Gastrocnemius medialis (tissue), 4 donors: ENCODE data around the gene CPED1.

Source experiments
- POLR2A ChIP-seq, 2 donors: fragments of 450-650 bp; IDR thresholded peaks; one replicate each; pipeline ENCODE4 v1.6.1; 2017; ENCODE audit warnings: antibody characterized with exemption in 2 of 2, mild to moderate bottlenecking in 2 of 2, moderate library complexity in 2 of 2
- TF ChIP-seq, protein P1 (sequence below), 5 experiments: fragments of 450-650 bp in 3 of 5; fragments of 200-600 bp in 2 of 5; sonication (generic) in 2 of 5; IDR thresholded peaks in 4 of 5; conservative IDR thresholded peaks in 1 of 5; 1 replicate in 4 of 5; 2 replicates in 1 of 5; pipeline ENCODE4 v1.5.1; 2016 to 2019; ENCODE audit warnings: antibody characterized with exemption in 5 of 5, mild to moderate bottlenecking in 3 of 5, moderate library complexity in 3 of 5

DNA sequence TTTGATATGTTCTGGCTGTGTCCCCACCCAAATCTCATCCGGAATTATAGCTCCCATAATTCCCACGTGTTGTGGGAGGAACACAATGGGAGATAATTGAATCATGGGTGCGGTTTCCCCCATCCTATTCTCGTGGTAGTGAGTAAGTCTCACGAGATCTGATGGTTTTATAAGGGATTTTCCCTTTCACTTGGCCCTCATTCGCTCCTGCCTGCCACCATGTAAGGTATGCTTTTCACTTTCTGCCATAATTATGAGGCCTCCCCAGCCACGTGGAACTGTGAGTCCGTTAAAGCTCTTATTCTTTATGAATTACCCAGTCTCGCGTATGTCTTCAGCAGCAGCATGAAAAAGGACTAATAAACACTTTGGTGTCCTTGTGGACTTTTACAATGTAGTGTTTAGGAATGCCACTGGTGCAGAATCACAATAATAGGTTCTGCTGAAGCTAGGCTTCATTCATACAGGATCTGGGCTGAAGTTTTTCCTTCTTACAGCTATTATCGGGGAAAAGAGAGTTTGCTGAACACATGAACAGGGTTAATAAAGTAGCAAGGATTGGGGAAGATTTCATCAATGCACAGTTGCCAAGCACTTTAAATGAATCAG is 74.3 kb downstream of the CPED1 start:
- TF ChIP-seq, protein P1, sequence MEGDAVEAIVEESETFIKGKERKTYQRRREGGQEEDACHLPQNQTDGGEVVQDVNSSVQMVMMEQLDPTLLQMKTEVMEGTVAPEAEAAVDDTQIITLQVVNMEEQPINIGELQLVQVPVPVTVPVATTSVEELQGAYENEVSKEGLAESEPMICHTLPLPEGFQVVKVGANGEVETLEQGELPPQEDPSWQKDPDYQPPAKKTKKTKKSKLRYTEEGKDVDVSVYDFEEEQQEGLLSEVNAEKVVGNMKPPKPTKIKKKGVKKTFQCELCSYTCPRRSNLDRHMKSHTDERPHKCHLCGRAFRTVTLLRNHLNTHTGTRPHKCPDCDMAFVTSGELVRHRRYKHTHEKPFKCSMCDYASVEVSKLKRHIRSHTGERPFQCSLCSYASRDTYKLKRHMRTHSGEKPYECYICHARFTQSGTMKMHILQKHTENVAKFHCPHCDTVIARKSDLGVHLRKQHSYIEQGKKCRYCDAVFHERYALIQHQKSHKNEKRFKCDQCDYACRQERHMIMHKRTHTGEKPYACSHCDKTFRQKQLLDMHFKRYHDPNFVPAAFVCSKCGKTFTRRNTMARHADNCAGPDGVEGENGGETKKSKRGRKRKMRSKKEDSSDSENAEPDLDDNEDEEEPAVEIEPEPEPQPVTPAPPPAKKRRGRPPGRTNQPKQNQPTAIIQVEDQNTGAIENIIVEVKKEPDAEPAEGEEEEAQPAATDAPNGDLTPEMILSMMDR (IDR thresholded peaks at IDR 0.05 in 4 of 5, conservative IDR thresholded peaks at IDR 0.05 in 1 of 5), result no peak
- TF ChIP-seq POLR2A (IDR thresholded peaks at IDR 0.05), result no peak
